Measurements from ENCODE around the gene GMPR.

GMPR gene

DNA sequence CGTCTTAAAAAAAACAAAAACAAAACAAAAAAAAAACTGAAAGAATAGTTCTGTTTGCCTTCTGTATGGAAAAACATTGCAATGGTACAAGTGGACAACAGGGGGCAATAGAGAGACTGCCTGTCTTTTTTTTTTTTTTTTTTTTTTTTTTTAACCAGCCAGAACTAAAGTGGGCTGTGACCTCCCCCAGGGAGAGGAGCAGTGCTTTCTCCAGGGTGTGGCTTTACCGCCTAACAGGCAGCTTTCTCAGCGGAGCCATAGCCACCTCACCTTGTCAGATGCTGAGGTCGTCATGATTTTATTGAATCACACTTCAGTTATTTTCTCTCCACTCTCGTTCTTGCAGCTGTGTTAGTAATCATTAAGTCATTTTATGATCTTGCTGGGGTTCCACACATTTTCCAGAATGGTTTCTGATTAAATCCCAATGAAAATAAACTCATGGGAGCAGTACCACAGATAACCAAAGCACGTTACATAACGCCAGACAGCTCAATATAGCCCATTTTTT lies 78.4 kb downstream of the GMPR start:
- Histone ChIP-seq H3K36me3 (ENCODE audit: control insufficient read depth in 1 of 2, insufficient read depth in 2 of 2, low read length in 2 of 2) (no peaks in the 10 kb centered on the region), H3K4me1 (ENCODE audit: control insufficient read depth in 1 of 2, insufficient read depth in 2 of 2, low read length in 2 of 2) (peaks cover 16 to 25% of the 10 kb centered on the region in 2 donors), H3K27ac (ENCODE audit: low read depth, low read length) (no peak overlapping the region)

DNA sequence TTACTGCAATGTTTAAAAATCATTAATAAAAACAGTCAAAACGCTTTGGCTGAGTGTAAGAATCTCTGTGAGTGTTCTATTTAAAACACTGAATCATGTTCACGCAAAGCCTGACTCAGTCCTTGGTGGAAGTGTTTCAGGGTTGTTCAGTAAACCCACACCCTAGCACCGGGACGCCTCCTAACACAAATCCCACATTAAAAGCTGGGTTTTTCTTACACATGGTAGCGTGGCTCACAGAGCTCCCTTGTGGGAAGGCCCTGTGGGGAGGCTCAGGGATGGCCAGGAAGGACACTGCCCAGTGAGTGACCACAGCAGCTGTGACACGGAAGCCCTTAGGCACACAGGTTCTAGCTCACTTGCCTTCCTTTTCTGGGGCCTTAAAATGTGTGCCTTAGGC lies 80.2 kb downstream of the GMPR start:
- H3K9ac ChIP-seq (ENCODE audit: low read depth in 1 of 2, low read length in 2 of 2) = no peak overlapping the region
- H3K27ac ChIP-seq (ENCODE audit: low read depth, low read length) = no peak overlapping the region
- no peaks in the 10 kb centered on the region for H3K27me3 ChIP-seq (ENCODE audit: control insufficient read depth in 1 of 2, insufficient read depth in 2 of 2, low read length in 2 of 2)
- no peak overlapping the region for H3K4me3 ChIP-seq (ENCODE audit: low read depth in 1 of 2, low read length in 2 of 2)
- H3K9me3 ChIP-seq (ENCODE audit: control insufficient read depth in 1 of 2, low read length in 2 of 2) = no peaks in the 10 kb centered on the region
- no peaks in the 10 kb centered on the region for H3K36me3 ChIP-seq (ENCODE audit: control insufficient read depth in 1 of 2, insufficient read depth in 2 of 2, low read length in 2 of 2)
- peaks cover 25 to 33% of the 10 kb centered on the region in 2 donors for H3K4me1 ChIP-seq (ENCODE audit: control insufficient read depth in 1 of 2, insufficient read depth in 2 of 2, low read length in 2 of 2)

More for the DNA sequence above, 78.4 kb downstream of the GMPR start:
- no peak overlapping the region for H3K9ac ChIP-seq (ENCODE audit: low read depth in 1 of 2, low read length in 2 of 2)
- H3K4me3 ChIP-seq (ENCODE audit: low read depth in 1 of 2, low read length in 2 of 2) = no peak overlapping the region
- H3K9me3 ChIP-seq (ENCODE audit: control insufficient read depth in 1 of 2, low read length in 2 of 2) = no peaks in the 10 kb centered on the region
- H3K27me3 ChIP-seq (ENCODE audit: control insufficient read depth in 1 of 2, insufficient read depth in 2 of 2, low read length in 2 of 2) = no peaks in the 10 kb centered on the region

DNA sequence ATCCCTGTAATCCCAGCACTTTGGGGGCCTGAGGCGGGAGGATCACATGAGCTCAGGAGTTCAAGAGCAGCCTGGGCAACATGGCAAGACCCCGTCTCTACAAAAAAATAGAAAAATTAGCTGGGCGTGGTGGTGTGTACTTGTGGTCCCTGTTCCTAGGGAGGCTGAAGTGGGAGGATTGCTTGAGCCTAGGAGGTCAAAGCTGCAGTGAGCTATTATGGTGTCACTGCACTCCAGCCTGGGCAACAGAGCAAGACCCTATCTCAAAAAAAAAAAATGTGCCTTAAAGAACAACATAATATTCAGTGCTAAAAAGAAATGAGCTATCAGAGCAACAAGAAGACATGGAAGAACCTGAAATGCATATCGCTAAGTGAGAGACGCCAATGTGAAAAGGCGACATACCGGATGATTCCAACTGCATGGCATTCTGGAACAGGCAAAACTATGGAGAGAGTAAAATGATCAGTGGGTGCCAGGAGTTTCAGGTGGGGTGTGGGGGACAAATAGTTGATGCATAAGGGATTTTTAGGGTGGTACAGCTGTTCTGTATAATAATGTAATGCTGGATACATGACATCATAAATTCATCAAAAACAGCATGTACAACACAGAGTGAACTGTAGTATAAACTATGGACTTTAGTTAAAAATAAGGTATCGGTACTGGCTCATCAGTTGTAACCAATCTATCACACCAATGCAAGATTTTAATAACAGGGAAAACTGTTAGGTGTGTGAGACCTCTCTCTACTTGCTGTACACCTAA lies 80.8 kb downstream of the GMPR start:
- peaks cover 25 to 33% of the 10 kb centered on the region in 2 donors for H3K4me1 ChIP-seq (ENCODE audit: control insufficient read depth in 1 of 2, insufficient read depth in 2 of 2, low read length in 2 of 2)
- no peaks in the 10 kb centered on the region for H3K27me3 ChIP-seq (ENCODE audit: control insufficient read depth in 1 of 2, insufficient read depth in 2 of 2, low read length in 2 of 2)
- no peaks in the 10 kb centered on the region for H3K9me3 ChIP-seq (ENCODE audit: control insufficient read depth in 1 of 2, low read length in 2 of 2)
- no peaks in the 10 kb centered on the region for H3K36me3 ChIP-seq (ENCODE audit: control insufficient read depth in 1 of 2, insufficient read depth in 2 of 2, low read length in 2 of 2)
- no peak overlapping the region for H3K9ac ChIP-seq (ENCODE audit: low read depth in 1 of 2, low read length in 2 of 2)
- H3K4me3 ChIP-seq (ENCODE audit: low read depth in 1 of 2, low read length in 2 of 2) = no peak overlapping the region
- no peak overlapping the region for H3K27ac ChIP-seq (ENCODE audit: low read depth, low read length)

DNA sequence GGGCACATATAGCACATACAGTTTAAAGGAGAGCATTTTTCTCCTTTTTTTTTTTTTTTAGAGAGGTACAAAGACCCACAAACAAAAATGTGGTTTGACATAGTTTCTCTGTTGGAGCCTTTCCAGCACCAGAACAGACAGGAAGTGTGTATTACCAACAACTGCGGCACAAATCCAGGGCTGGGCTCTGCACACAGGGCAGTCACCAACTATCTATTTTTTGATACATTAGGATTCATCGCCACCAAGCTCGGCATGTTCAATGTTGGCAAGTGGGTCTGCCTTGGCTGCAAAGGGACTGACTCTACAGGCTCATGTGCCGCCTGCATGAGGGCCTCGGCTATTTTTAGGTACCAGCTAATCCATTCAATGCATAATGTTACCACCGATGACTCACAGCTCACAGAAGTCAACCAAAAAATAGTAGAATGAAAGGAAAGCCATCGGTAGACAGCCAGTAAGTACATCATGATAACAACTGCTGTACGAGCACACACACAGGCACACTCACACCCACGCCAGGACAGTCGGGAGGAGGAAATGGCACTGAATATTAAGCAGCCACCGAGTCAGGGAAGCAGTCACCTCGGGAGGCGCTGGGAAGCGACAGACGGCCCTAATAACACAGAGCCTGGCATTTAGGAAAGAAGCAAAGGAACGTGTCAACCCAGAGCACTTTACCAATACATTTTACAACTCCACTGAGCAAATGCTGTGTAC lies 81.6 kb downstream of the GMPR start:
- Histone ChIP-seq H3K4me3 (ENCODE audit: low read depth in 1 of 2, low read length in 2 of 2) (peak overlapping the region in 1 of 2 donors; percentile 45), H3K4me1 (ENCODE audit: control insufficient read depth in 1 of 2, insufficient read depth in 2 of 2, low read length in 2 of 2) (peaks cover 25 to 33% of the 10 kb centered on the region in 2 donors), H3K9me3 (ENCODE audit: control insufficient read depth in 1 of 2, low read length in 2 of 2) (no peaks in the 10 kb centered on the region)

DNA sequence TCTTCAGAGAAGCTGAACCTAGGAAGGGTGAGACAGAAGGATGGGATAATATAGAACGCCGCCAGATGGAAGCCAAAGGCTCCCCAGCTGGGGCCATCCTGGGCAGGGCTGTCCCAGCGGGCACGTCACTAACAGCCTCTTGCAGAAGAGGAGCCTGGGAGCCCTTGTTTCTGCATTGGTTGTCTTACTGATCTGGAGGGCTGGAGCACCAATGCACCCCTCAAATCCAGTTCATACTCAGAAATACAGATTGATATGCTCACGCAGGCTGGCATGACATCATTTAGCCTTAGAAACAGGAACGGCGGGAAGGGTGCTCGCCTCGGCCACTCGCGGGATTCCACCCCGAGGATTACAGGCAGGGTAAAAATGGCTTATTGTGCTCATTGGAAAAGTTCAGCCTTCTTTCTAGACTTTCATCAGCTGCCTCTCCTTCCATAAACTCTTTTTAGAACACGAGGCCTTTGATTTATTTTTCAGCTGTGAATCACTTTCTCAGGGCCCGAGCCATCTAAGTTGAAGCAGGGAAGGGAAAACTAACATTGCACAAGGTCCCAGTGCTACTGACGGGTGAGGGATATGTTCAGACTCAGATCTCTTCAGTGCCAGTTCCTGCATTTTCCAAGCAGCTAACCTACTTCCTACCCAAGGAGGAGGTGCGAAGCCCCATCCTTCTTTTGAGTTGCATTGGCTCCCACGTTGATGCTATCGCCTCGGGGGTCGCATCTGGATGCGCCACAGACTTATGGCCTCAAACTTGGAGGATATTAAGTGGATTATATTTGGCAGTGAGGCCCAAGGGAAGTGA lies 82.3 kb downstream of the GMPR start:
- no peaks in the 10 kb centered on the region for H3K9me3 ChIP-seq (ENCODE audit: control insufficient read depth in 1 of 2, low read length in 2 of 2)
- peaks cover 25 to 33% of the 10 kb centered on the region in 2 donors for H3K4me1 ChIP-seq (ENCODE audit: control insufficient read depth in 1 of 2, insufficient read depth in 2 of 2, low read length in 2 of 2)
- peak overlapping the region; percentile 35 for H3K27ac ChIP-seq (ENCODE audit: low read depth, low read length)
- H3K27me3 ChIP-seq (ENCODE audit: control insufficient read depth in 1 of 2, insufficient read depth in 2 of 2, low read length in 2 of 2) = no peaks in the 10 kb centered on the region
- H3K4me3 ChIP-seq (ENCODE audit: low read depth in 1 of 2, low read length in 2 of 2) = peak overlapping the region in 1 of 2 donors; percentile 45
- H3K36me3 ChIP-seq (ENCODE audit: control insufficient read depth in 1 of 2, insufficient read depth in 2 of 2, low read length in 2 of 2) = peaks cover 0 to under 1% of the 10 kb centered on the region in 2 donors
- no peak overlapping the region for H3K9ac ChIP-seq (ENCODE audit: low read depth in 1 of 2, low read length in 2 of 2)

More for the DNA sequence above, 81.6 kb downstream of the GMPR start:
- H3K27me3 ChIP-seq (ENCODE audit: control insufficient read depth in 1 of 2, insufficient read depth in 2 of 2, low read length in 2 of 2) = no peaks in the 10 kb centered on the region
- H3K36me3 ChIP-seq (ENCODE audit: control insufficient read depth in 1 of 2, insufficient read depth in 2 of 2, low read length in 2 of 2) = no peaks in the 10 kb centered on the region
- no peak overlapping the region for H3K9ac ChIP-seq (ENCODE audit: low read depth in 1 of 2, low read length in 2 of 2)
- peak overlapping the region; percentile 35 for H3K27ac ChIP-seq (ENCODE audit: low read depth, low read length)

DNA sequence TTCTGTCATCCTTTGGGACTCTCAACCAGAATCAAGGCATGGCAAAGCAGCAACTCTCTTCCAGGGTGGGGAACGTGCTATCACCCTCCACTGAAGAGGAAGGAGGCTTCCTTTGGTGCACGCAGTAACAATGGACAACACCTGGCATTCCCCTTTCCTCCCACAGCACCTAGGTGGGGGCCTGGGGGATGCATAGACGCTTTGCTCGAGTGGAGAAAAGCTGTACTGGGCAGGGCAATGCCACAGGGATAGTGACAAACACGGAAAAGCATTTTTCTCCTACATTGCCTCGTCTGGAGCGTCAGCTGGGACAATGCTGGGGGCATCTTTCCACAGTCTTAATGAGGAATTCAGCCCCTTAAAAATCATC lies 82.9 kb downstream of the GMPR start:
- no peak overlapping the region for H3K9ac ChIP-seq (ENCODE audit: low read depth in 1 of 2, low read length in 2 of 2)

DNA sequence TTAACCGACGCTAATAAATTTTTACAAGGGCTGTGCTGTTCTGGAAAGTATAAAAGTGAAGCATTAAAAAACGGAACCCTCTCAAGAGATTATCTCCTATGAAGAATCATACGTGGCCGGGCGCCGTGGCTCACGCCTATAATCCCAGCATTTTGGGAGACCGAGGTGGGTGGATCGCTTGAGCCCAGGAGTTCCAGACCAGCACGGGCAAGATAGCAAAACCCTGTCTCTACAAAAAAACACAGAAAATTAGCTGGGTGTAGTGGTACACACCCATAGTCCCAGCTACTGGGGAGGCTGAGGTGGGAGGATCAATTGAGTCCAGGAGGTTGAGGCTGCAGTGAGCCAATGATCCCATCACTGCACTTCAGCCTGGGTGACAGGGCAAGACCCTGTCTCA lies 83.4 kb downstream of the GMPR start:
- peaks cover 25 to 33% of the 10 kb centered on the region in 2 donors for H3K4me1 ChIP-seq (ENCODE audit: control insufficient read depth in 1 of 2, insufficient read depth in 2 of 2, low read length in 2 of 2)
- H3K27me3 ChIP-seq (ENCODE audit: control insufficient read depth in 1 of 2, insufficient read depth in 2 of 2, low read length in 2 of 2) = no peaks in the 10 kb centered on the region
- H3K4me3 ChIP-seq (ENCODE audit: low read depth in 1 of 2, low read length in 2 of 2) = no peak overlapping the region
- no peak overlapping the region for H3K27ac ChIP-seq (ENCODE audit: low read depth, low read length)
- H3K9me3 ChIP-seq (ENCODE audit: control insufficient read depth in 1 of 2, low read length in 2 of 2) = no peaks in the 10 kb centered on the region
- peaks cover 5 to 10% of the 10 kb centered on the region in 2 donors for H3K36me3 ChIP-seq (ENCODE audit: control insufficient read depth in 1 of 2, insufficient read depth in 2 of 2, low read length in 2 of 2)
- H3K9ac ChIP-seq (ENCODE audit: low read depth in 1 of 2, low read length in 2 of 2) = no peak overlapping the region

More for the DNA sequence above, 82.9 kb downstream of the GMPR start:
- no peak overlapping the region for H3K4me3 ChIP-seq (ENCODE audit: low read depth in 1 of 2, low read length in 2 of 2)
- no peak overlapping the region for H3K27ac ChIP-seq (ENCODE audit: low read depth, low read length)
- H3K27me3 ChIP-seq (ENCODE audit: control insufficient read depth in 1 of 2, insufficient read depth in 2 of 2, low read length in 2 of 2) = no peaks in the 10 kb centered on the region
- no peaks in the 10 kb centered on the region for H3K9me3 ChIP-seq (ENCODE audit: control insufficient read depth in 1 of 2, low read length in 2 of 2)
- H3K36me3 ChIP-seq (ENCODE audit: control insufficient read depth in 1 of 2, insufficient read depth in 2 of 2, low read length in 2 of 2) = peaks cover 5% of the 10 kb centered on the region in 2 donors
- H3K4me1 ChIP-seq (ENCODE audit: control insufficient read depth in 1 of 2, insufficient read depth in 2 of 2, low read length in 2 of 2) = peaks cover 25 to 33% of the 10 kb centered on the region in 2 donors

DNA sequence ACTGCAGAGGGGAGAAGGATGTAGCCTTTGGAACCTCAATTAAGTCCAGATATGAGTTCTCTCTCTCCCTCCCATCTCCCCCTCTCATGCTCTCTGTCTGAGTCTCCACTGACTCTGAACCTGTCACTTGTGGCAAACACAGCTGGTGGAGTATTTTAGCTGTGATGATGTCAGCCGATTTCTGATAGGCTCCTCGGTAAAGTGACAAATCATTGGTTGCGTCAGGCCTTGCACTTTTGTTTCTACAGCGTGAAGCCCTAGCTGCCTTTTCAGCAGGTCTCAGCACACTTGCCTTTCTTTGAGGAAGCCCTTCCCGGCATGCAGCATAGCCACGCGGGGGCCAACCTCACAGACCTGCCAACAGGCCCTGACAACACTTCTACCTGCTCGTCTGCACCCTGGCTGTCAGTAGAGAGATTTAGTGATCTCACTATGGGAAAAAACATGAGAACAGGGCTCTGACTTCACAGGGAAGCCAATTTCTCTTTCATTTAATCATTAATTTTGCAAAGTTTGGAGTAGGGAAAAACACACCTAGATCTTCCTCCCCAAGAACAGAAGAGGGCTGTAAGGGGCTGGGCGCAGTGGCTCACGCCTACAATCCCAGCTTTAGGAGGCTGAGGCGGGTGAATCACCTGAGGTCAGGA lies 84.4 kb downstream of the GMPR start:
- Histone ChIP-seq H3K27ac (ENCODE audit: low read depth, low read length) (no peak overlapping the region), H3K9me3 (ENCODE audit: control insufficient read depth in 1 of 2, low read length in 2 of 2) (no peaks in the 10 kb centered on the region), H3K27me3 (ENCODE audit: control insufficient read depth in 1 of 2, insufficient read depth in 2 of 2, low read length in 2 of 2) (no peaks in the 10 kb centered on the region), H3K9ac (ENCODE audit: low read depth in 1 of 2, low read length in 2 of 2) (no peak overlapping the region), H3K4me1 (ENCODE audit: control insufficient read depth in 1 of 2, insufficient read depth in 2 of 2, low read length in 2 of 2) (peaks cover 25 to 33% of the 10 kb centered on the region in 2 donors), H3K4me3 (ENCODE audit: low read depth in 1 of 2, low read length in 2 of 2) (no peak overlapping the region), H3K36me3 (ENCODE audit: control insufficient read depth in 1 of 2, insufficient read depth in 2 of 2, low read length in 2 of 2) (peaks cover 5 to 15% of the 10 kb centered on the region in 2 donors)

DNA sequence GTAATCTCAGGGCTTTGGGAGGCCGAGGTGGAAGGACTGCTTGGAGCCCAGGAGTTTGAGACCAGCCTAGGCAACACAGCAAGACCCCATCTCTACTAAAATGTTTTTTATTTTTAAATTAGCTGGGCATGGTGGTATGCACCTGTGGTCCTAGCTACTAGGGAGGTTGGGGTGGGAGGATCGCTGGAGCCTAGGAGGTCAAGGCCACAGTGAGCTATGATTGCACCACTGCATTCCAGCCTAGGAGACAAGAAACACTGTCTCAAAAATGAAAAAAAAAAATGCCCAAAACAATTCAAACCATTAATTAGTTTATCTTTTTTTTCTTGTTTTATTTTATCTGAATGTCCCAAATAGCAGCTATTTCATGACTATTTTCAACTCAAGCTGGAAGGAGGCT lies 85.8 kb downstream of the GMPR start:
- H3K9ac ChIP-seq (ENCODE audit: low read depth in 1 of 2, low read length in 2 of 2) = no peak overlapping the region
- peaks cover 25 to 28% of the 10 kb centered on the region in 2 donors for H3K4me1 ChIP-seq (ENCODE audit: control insufficient read depth in 1 of 2, insufficient read depth in 2 of 2, low read length in 2 of 2)
- no peaks in the 10 kb centered on the region for H3K9me3 ChIP-seq (ENCODE audit: control insufficient read depth in 1 of 2, low read length in 2 of 2)
- H3K36me3 ChIP-seq (ENCODE audit: control insufficient read depth in 1 of 2, insufficient read depth in 2 of 2, low read length in 2 of 2) = peaks cover 5 to 15% of the 10 kb centered on the region in 2 donors
- no peaks in the 10 kb centered on the region for H3K27me3 ChIP-seq (ENCODE audit: control insufficient read depth in 1 of 2, insufficient read depth in 2 of 2, low read length in 2 of 2)
- no peak overlapping the region for H3K4me3 ChIP-seq (ENCODE audit: low read depth in 1 of 2, low read length in 2 of 2)
- no peak overlapping the region for H3K27ac ChIP-seq (ENCODE audit: low read depth, low read length)

Data from duodenal mucosa (tissue), 2 donors.